PC-3 (cell line): ENCODE results near the gene PTPRE. TPM values are rescaled to one million over a fixed set of nuclear protein-coding genes. Genes with fewer than 3 reads are reported as not detected.

Source experiments
- ATAC-seq: fragments of 200-7000 bp; cut with Tn5 transposase; 2 replicates; pipeline ENCODE4 v1.9.1; 2020; ENCODE audit warnings: mild to moderate bottlenecking, moderate library complexity
- BruUV-seq: library from RNA; stranded (reverse); fragments of 400-500 nt; replicated peaks from 2 replicates; lab custom pipeline; 2021; lab: Mats Ljungman, UMichigan
- CTCF ChIA-PET: fragments of 300-600 bp; sonication (Branson Sonifier 250); formaldehyde crosslinking; loops from one replicate; lab custom pipeline; 2022; ENCODE audit warnings: antibody characterized with exemption; lab: Charles Lee
- POLR2A ChIA-PET: fragments of 300-600 bp; sonication (Branson Sonifier 250); formaldehyde crosslinking; loops from one replicate; lab custom pipeline; 2022; ENCODE audit warnings: antibody characterized with exemption; ENCODE audit not compliant: unreplicated experiment; lab: Charles Lee
- DNase-seq: peaks from one replicate; pipeline ENCODE4 v3.0.0-alpha.2; 2015
- H2AFZ ChIP-seq: fragments of 300-600 bp; sonication (generic); 2 replicates; pipeline ENCODE4 v1.6.0; 2016; ENCODE audit warnings: antibody characterized with exemption, low read length
- H3F3A ChIP-seq: fragments of 300-600 bp; sonication (generic); one replicate; pipeline ENCODE4 v1.6.0; 2017; ENCODE audit warnings: antibody characterized with exemption, low read length, control low read depth, mild to moderate bottlenecking; ENCODE audit not compliant: unreplicated experiment
- H3K27ac ChIP-seq: fragments of 300-600 bp; sonication (generic); 2 replicates; pipeline ENCODE4 v1.5.1; 2016; ENCODE audit warnings: mild to moderate bottlenecking, low read length
- H3K27me3 ChIP-seq: fragments of 300-600 bp; sonication (generic); 2 replicates; pipeline ENCODE4 v1.6.1; 2016; ENCODE audit warnings: low read length, mixed read lengths
- H3K36me3 ChIP-seq: fragments of 300-600 bp; sonication (generic); 2 replicates; pipeline ENCODE4 v1.6.1; 2016; ENCODE audit warnings: low read depth, mixed run types, low read length, mixed read lengths
- H3K4me1 ChIP-seq: fragments of 300-600 bp; sonication (generic); 2 replicates; pipeline ENCODE4 v1.5.1; 2016; ENCODE audit warnings: low read length; ENCODE audit not compliant: insufficient read depth
- H3K4me2 ChIP-seq: fragments of 300-600 bp; sonication (generic); 2 replicates; pipeline ENCODE4 v1.6.0; 2016; ENCODE audit warnings: low read length
- H3K4me3 ChIP-seq: fragments of 300-600 bp; sonication (generic); 2 replicates; pipeline ENCODE4 v1.5.1; 2016; ENCODE audit warnings: mild to moderate bottlenecking, low read length, mixed read lengths
- H3K79me2 ChIP-seq: fragments of 300-600 bp; sonication (generic); 2 replicates; pipeline ENCODE4 v1.6.1; 2017; ENCODE audit warnings: low read length, mixed read lengths
- H3K9ac ChIP-seq: fragments of 300-600 bp; sonication (generic); 2 replicates; pipeline ENCODE4 v1.6.0; 2016; ENCODE audit warnings: mild to moderate bottlenecking, low read length
- H3K9me2 ChIP-seq: fragments of 300-600 bp; sonication (generic); replicated peaks from 2 replicates; pipeline ENCODE4 v1.6.1; 2016; ENCODE audit warnings: mixed run types, low read length, mixed read lengths
- H3K9me3 ChIP-seq: fragments of 300-600 bp; sonication (generic); 2 replicates; pipeline ENCODE4 v1.6.1; 2016; ENCODE audit warnings: low read length, mixed read lengths
- H4K20me1 ChIP-seq: fragments of 300-600 bp; sonication (generic); 2 replicates; pipeline ENCODE4 v1.6.1; 2016; ENCODE audit warnings: low read length, mixed read lengths
- CTCF ChIP-seq: fragments of 300-600 bp; sonication (generic); conservative IDR thresholded peaks from 2 replicates; pipeline ENCODE4 v1.5.1; 2017; ENCODE audit warnings: antibody characterized with exemption, low read depth, mild to moderate bottlenecking, low read length
- EZH2 ChIP-seq: fragments of 300-600 bp; sonication (generic); IDR thresholded peaks from one replicate; pipeline ENCODE4 v1.6.1; 2017; ENCODE audit warnings: antibody characterized with exemption, mild to moderate bottlenecking, low read length; ENCODE audit not compliant: unreplicated experiment
- EZH2phosphoT487 ChIP-seq: fragments of 300-600 bp; sonication (generic); IDR thresholded peaks from 2 replicates; pipeline ENCODE4 v1.6.1; 2018; ENCODE audit warnings: mild to moderate bottlenecking, antibody characterized with exemption, low read length, borderline replicate concordance
- intact Hi-C: fragments of 100-400 bp; cut with micrococcal nuclease; formaldehyde crosslinking; loops from 2 replicates; pipeline ENCODE4 v1.9.0; 2023
- total RNA-seq: library from RNA; depleted of rRNA; stranded (reverse); fragments of >200 nt; gene quantifications from 2 replicates; pipeline ENCODE4 v1.2.3, GENCODE V29; 2014

The PTPRE gene
- total RNA-seq, 1 experiment from 2014 or later = 3.1 TPM

GRCh38 chr10:128029731-128030369, 122.9 kb downstream of the PTPRE start:
- H3K79me2 ChIP-seq = no peaks in the 10 kb centered on the region
- H3K9ac ChIP-seq = no peak overlapping the region
- TF ChIP-seq EZH2phosphoT487 (no peak), CTCF (no peak), EZH2 (no peak)
- H3K27me3 ChIP-seq = no peaks in the 10 kb centered on the region
- DNase-seq = no peak
- ChIA-PET CTCF (no interaction called here), POLR2A (no interaction called here)
- H3K9me2 ChIP-seq = no peaks in the 10 kb centered on the region
- no peak overlapping the region for H3K4me3 ChIP-seq
- H3F3A ChIP-seq = no peaks in the 10 kb centered on the region
- ATAC-seq = no peak
- H2AFZ ChIP-seq = no peak overlapping the region
- no peak overlapping the region for H3K4me2 ChIP-seq
- no peaks in the 10 kb centered on the region for H3K4me1 ChIP-seq
- H4K20me1 ChIP-seq = no peaks in the 10 kb centered on the region
- H3K9me3 ChIP-seq = no peaks in the 10 kb centered on the region
- no TSS peak for BruUV-seq
- no peak overlapping the region for H3K27ac ChIP-seq
- intact Hi-C loops = no loop called here
- H3K36me3 ChIP-seq = no peaks in the 10 kb centered on the region

- H3K9me2 ChIP-seq = no peaks in the 10 kb centered on the region
- no peaks in the 10 kb centered on the region; the same call in 1 of the 2 replicates for H3K36me3 ChIP-seq
- no peak overlapping the region for H3K9ac ChIP-seq
- no peaks in the 10 kb centered on the region for H3K27me3 ChIP-seq
- TF ChIP-seq CTCF (no peak), EZH2 (no peak), EZH2phosphoT487 (no peak)
- POLR2A ChIA-PET = no interaction called here
- no peaks in the 10 kb centered on the region for H3K4me1 ChIP-seq
- CTCF ChIA-PET = no interaction called here
- no peak for ATAC-seq
- no TSS peak for BruUV-seq
- no peak overlapping the region for H3K4me2 ChIP-seq
- H4K20me1 ChIP-seq = no peaks in the 10 kb centered on the region
- H3F3A ChIP-seq = no peaks in the 10 kb centered on the region
- H3K9me3 ChIP-seq = no peaks in the 10 kb centered on the region
- intact Hi-C loops = no loop called here
- H3K27ac ChIP-seq = no peak overlapping the region
- H2AFZ ChIP-seq = no peak overlapping the region
- no peaks in the 10 kb centered on the region for H3K79me2 ChIP-seq
- DNase-seq = no peak
- no peak overlapping the region for H3K4me3 ChIP-seq
Measured at GRCh38 chr10:128030498-128031072, 123.7 kb downstream of the PTPRE start.

- H3K36me3 ChIP-seq = no peaks in the 10 kb centered on the region; the same call in 1 of the 2 replicates
- intact Hi-C loops = no loop called here
- no peak overlapping the region for H3K4me3 ChIP-seq
- ATAC-seq (no peak), DNase-seq (no peak)
- no peaks in the 10 kb centered on the region for H3K27me3 ChIP-seq
- H3K4me2 ChIP-seq = no peak overlapping the region
- H3F3A ChIP-seq = no peaks in the 10 kb centered on the region
- H3K27ac ChIP-seq = no peak overlapping the region
- H3K9me2 ChIP-seq = no peaks in the 10 kb centered on the region
- BruUV-seq = no TSS peak
- TF ChIP-seq EZH2 (no peak), CTCF (no peak), EZH2phosphoT487 (no peak)
- H2AFZ ChIP-seq = no peak overlapping the region
- no peak overlapping the region for H3K9ac ChIP-seq
- no peaks in the 10 kb centered on the region for H3K79me2 ChIP-seq
- POLR2A ChIA-PET = no interaction called here
- H3K9me3 ChIP-seq = no peaks in the 10 kb centered on the region
- CTCF ChIA-PET = no interaction called here
- no peaks in the 10 kb centered on the region for H3K4me1 ChIP-seq
- H4K20me1 ChIP-seq = no peaks in the 10 kb centered on the region
Measured at GRCh38 chr10:128031216-128031615, 124.3 kb downstream of the PTPRE start.
